Uterus (tissue), 4 donors: Measurements from ENCODE around the gene ZNF396. TPM values are rescaled to one million over a fixed set of nuclear protein-coding genes. Genes with fewer than 3 reads are reported as not detected.
A peak's percentile ranks its signal among the peaks of the same experiment; 100 is the strongest.

Source experiments
- DNase-seq, 2 donors: peaks; one replicate each; pipeline ENCODE4 v3.0.0-alpha.2; 2019 to 2020
- H3K27ac ChIP-seq, 2 donors: fragments of 200-600 bp; sonication (generic); 1 replicate in 1 of 2; 2 replicates in 1 of 2; pipeline ENCODE4 v1.5.1; 2016 to 2018
- H3K27me3 ChIP-seq, 2 donors: fragments of 200-600 bp; sonication (generic); one replicate each; pipeline ENCODE4 v1.5.1; 2018 to 2019; ENCODE audit warnings: control low read depth in 1 of 2
- H3K36me3 ChIP-seq, 2 donors: fragments of 200-600 bp; sonication (generic); one replicate each; pipeline ENCODE4 v1.5.1; 2019; ENCODE audit warnings: control low read depth in 1 of 2
- H3K4me1 ChIP-seq, 2 donors: fragments of 200-600 bp; sonication (generic); one replicate each; pipeline ENCODE4 v1.5.1; 2018 to 2019; ENCODE audit warnings: control low read depth in 1 of 2
- H3K4me3 ChIP-seq, 2 donors: fragments of 200-600 bp; sonication (generic); 1 replicate in 1 of 2; 2 replicates in 1 of 2; pipeline ENCODE4 v1.5.1; 2018 to 2019; ENCODE audit warnings: mild to moderate bottlenecking in 1 of 2
- H3K9me3 ChIP-seq, 2 donors: fragments of 200-600 bp; sonication (generic); one replicate each; pipeline ENCODE4 v1.5.1; 2019; ENCODE audit warnings: control low read depth in 1 of 2
- POLR2A ChIP-seq, 2 donors: fragments of 450-650 bp; IDR thresholded peaks; one replicate each; pipeline ENCODE4 v1.6.1; 2016; ENCODE audit warnings: antibody characterized with exemption in 2 of 2, mild to moderate bottlenecking in 1 of 2, moderate library complexity in 1 of 2
- intact Hi-C: fragments of 100-400 bp; cut with DNase I; formaldehyde crosslinking; loops from one replicate; pipeline ENCODE4 v1.15.1; 2023; ENCODE audit warnings: low total_unique reads
- total RNA-seq, 4 donors: library from RNA; depleted of rRNA in 3 of 4; stranded (reverse); fragments of >200 nt in 3 of 4; gene quantifications; one replicate each; pipeline versions ENCODE4 v1.1.0 to v1.2.4, GENCODE V29; 2014 to 2023
- TF ChIP-seq, protein P1 (sequence below), 4 experiments: fragments of 200-600 bp in 2 of 4; fragments of 450-650 bp in 2 of 4; sonication (generic) in 2 of 4; IDR thresholded peaks; one replicate each; pipeline ENCODE4 v1.5.1; 2016 to 2019; ENCODE audit warnings: antibody characterized with exemption in 4 of 4, mild to moderate bottlenecking in 2 of 4, moderate library complexity in 1 of 4
- donor health status: DM: yes; HTN: yes; CAD: no.

Gene ZNF396
- total RNA-seq, 4 donors from 2014 or later, result 0.26 to 3.9 (median 1.0) TPM

DNA sequence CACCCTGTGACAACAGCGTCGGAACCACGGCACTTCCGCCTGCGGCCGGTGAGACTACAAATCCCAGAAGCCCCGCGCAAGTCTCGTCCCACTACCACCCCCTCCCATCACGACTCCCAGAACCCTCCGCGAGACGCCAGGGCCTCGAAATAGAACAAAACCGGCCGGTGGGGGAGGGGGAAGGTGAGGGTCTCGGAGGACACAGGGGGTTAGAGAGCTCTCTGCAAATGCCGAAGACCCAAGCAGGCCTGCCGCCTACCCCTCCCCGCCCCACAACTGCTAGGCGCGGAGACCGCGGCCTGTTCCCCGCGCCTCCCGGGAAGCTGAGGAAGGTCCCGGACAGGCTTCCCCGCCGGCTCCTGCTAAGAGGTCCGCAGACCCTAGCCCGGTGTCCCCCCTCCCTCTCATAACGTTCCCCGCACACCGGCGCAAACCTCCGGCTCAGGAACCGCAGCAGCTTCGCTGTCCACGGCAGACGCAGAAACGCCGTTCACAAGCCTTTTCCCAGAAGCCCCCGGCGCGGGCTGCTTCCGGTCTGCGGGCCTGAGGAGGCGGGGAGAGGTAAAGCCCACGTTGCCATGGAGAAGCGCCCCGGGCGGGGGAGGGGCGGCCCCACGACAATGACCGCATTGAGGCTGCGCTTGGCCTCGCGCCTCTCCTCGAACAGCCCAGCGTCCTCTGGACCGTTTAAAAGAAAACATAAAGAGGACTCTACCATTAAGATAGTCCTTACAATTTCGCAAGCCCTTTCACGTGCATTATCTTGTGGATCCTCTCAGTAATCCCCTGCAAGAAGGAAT is 33.0 kb downstream of the ZNF396 start, which contains the start of gene ZNF24:
ZNF24 (minus strand) TSS at position 485 of the 800 bp plus-strand sequence. CDS start 3,770 bp downstream, outside the sequence.
- Histone ChIP-seq H3K4me3 (peak within 1 kb of the TSS; percentile 96 to 100), H3K36me3 (no peaks in the 10 kb centered on the region), H3K27me3 (no peaks in the 10 kb centered on the region), H3K27ac (peak within 1 kb of the TSS; percentile 99 to 100), H3K4me1 (no peaks in the 10 kb centered on the region), H3K9me3 (no peaks in the 10 kb centered on the region)
- intact Hi-C loops, result loop anchor here (10.0 kb wide), 1 partner anchor 99 kb away; the partner anchor contains the start of gene ZNF397
- peak; percentile 94 to 95 for DNase-seq
- TF ChIP-seq, protein P1, sequence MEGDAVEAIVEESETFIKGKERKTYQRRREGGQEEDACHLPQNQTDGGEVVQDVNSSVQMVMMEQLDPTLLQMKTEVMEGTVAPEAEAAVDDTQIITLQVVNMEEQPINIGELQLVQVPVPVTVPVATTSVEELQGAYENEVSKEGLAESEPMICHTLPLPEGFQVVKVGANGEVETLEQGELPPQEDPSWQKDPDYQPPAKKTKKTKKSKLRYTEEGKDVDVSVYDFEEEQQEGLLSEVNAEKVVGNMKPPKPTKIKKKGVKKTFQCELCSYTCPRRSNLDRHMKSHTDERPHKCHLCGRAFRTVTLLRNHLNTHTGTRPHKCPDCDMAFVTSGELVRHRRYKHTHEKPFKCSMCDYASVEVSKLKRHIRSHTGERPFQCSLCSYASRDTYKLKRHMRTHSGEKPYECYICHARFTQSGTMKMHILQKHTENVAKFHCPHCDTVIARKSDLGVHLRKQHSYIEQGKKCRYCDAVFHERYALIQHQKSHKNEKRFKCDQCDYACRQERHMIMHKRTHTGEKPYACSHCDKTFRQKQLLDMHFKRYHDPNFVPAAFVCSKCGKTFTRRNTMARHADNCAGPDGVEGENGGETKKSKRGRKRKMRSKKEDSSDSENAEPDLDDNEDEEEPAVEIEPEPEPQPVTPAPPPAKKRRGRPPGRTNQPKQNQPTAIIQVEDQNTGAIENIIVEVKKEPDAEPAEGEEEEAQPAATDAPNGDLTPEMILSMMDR (IDR thresholded peaks at IDR 0.05), result no peak
- TF ChIP-seq POLR2A (IDR thresholded peaks at IDR 0.05), result peak in 1 of 2 donors; percentile 83

DNA sequence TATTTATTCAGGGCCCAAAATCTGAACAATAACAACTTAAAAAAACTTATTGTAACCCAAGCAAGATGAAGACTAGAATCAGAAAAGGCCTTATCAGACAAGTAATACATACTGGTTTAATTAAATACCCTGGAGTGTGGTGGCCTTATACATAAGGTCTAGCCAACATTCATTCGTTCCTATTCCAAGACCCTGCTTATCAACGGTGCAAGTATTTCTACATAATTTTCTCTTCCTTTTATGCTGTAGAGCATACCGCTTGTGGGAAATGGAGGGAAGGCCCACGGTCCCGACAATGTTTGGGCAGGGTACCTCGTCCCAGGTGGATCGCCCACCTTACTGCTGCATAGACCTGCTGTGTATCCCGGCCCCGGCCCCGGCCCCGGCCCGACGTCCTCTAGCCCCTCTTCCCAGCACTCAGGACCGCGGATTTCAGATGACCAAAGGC is 33.6 kb downstream of the ZNF396 start:
- TF ChIP-seq, protein P1 (IDR thresholded peaks at IDR 0.05), result no peak
- TF ChIP-seq POLR2A (IDR thresholded peaks at IDR 0.05), result no peak
- intact Hi-C loops, result loop anchor here (10.0 kb wide), 1 partner anchor 99 kb away; the partner anchor contains the start of gene ZNF397
- peak overlapping the region; percentile 99 to 100 for H3K27ac ChIP-seq
- H3K4me3 ChIP-seq, result peak overlapping the region; percentile 96 to 100
- no peaks in the 10 kb centered on the region for H3K9me3 ChIP-seq
- no peak for DNase-seq
- H3K36me3 ChIP-seq, result no peaks in the 10 kb centered on the region
- H3K27me3 ChIP-seq, result no peaks in the 10 kb centered on the region
- no peaks in the 10 kb centered on the region for H3K4me1 ChIP-seq

DNA sequence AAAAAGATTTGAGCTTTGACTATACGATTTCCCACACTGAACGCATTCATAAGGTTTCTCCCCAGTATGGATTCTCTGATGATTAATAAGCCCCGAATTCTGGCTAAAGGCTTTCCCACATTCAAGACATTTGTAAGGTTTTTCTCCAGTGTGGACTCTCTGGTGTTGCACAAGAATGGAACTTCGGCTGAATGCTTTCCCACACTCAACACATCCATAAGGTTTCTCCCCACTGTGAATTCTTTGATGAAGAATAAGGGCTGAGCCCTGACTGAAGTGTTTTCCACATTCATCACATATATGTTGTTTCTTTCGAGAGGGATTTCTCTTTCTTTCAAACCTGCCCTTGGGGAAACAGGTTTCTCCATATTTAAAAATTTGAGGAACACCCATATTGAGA is 39.9 kb downstream of the ZNF396 start:
- no peak overlapping the region for H3K27ac ChIP-seq
- DNase-seq, result no peak
- intact Hi-C loops, result no loop called here
- no peaks in the 10 kb centered on the region for H3K36me3 ChIP-seq
- no peak overlapping the region for H3K4me3 ChIP-seq
- no peaks in the 10 kb centered on the region for H3K27me3 ChIP-seq
- TF ChIP-seq, protein P1 (IDR thresholded peaks at IDR 0.05), result no peak
- TF ChIP-seq POLR2A (IDR thresholded peaks at IDR 0.05), result no peak
- H3K4me1 ChIP-seq, result no peaks in the 10 kb centered on the region
- H3K9me3 ChIP-seq, result no peaks in the 10 kb centered on the region

DNA sequence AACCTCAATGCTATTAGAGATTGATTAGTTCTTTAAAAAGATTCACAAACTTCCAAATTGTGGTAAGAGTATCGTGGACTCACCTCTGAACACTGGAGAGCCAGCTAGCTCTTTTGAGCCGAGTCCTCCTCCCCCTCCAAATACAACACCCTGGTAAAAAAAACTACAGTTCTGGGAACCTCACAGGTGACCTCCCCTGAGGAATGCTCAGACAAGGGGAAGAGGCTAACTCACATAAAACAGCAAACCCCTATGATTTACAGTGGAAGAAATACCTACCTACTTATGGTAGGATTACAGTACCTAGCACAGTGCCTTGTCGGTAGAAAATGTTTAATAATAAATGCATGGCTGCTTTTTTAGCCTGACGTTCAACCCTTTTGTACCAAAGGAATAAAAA is 41.3 kb downstream of the ZNF396 start:
- Histone ChIP-seq H3K27ac (no peak overlapping the region), H3K9me3 (no peaks in the 10 kb centered on the region), H3K4me1 (no peaks in the 10 kb centered on the region), H3K36me3 (no peaks in the 10 kb centered on the region), H3K4me3 (no peak overlapping the region), H3K27me3 (no peaks in the 10 kb centered on the region)
- DNase-seq, result no peak
- intact Hi-C loops, result no loop called here
- TF ChIP-seq, protein P1 (IDR thresholded peaks at IDR 0.05), result no peak
- TF ChIP-seq POLR2A (IDR thresholded peaks at IDR 0.05), result no peak

DNA sequence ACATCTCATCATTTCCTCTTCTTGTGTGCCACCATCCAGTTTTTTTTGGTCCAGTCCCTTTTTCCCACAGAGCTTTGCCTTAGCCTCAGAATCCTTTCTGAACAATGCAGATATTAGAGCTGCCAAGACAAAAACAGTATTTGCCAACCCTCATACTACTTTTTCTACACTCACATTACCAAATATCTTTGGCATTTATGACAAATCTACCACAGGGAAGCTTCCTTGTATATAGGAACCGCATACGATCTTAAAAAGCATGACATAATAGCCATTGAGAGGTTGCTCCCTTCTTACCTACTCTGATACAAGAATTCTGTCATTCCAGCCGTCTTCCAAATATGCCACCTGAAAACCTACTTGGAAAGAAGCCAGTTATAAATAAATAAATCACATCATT is 42.3 kb downstream of the ZNF396 start:
- TF ChIP-seq POLR2A (IDR thresholded peaks at IDR 0.05), result no peak
- TF ChIP-seq, protein P1 (IDR thresholded peaks at IDR 0.05), result no peak
- DNase-seq, result no peak
- intact Hi-C loops, result no loop called here
- Histone ChIP-seq H3K27me3 (no peaks in the 10 kb centered on the region), H3K36me3 (no peaks in the 10 kb centered on the region), H3K9me3 (no peaks in the 10 kb centered on the region), H3K4me1 (no peaks in the 10 kb centered on the region), H3K4me3 (no peak overlapping the region), H3K27ac (no peak overlapping the region)
